H9 (cell line): Measurements from ENCODE around the gene PBX4. TPM values are rescaled to one million over a fixed set of nuclear protein-coding genes. Genes with fewer than 3 reads are reported as not detected.

Experiments used
- DNase-seq: peaks from one replicate; pipeline ENCODE4 v3.0.0-alpha.2; 2017
- H2AFZ ChIP-seq: one replicate; pipeline ENCODE4 v1.6.1; 2013; ENCODE audit warnings: mild to moderate bottlenecking, low read length, control low read depth, moderate library complexity
- H2AK5ac ChIP-seq: 2 replicates; pipeline ENCODE4 v1.6.1; 2013; ENCODE audit warnings: low read length, control low read depth, mixed read lengths; ENCODE audit not compliant: insufficient read length
- H2BK120ac ChIP-seq: one replicate; pipeline ENCODE4 v1.6.1; 2013; ENCODE audit warnings: low read depth, mild to moderate bottlenecking, low read length, control low read depth, inconsistent platforms; ENCODE audit not compliant: poor library complexity, severe bottlenecking
- H2BK12ac ChIP-seq: 2 replicates; pipeline ENCODE4 v1.6.1; 2013; ENCODE audit warnings: low read length, control low read depth, mixed read lengths, low read depth; ENCODE audit not compliant: insufficient read length
- H2BK15ac ChIP-seq: 2 replicates; pipeline ENCODE4 v1.6.1; 2013; ENCODE audit warnings: low read depth, low read length, control low read depth
- H2BK20ac ChIP-seq: one replicate; pipeline ENCODE4 v1.6.1; 2013; ENCODE audit warnings: low read depth, mild to moderate bottlenecking, low read length, control low read depth, inconsistent platforms; ENCODE audit not compliant: poor library complexity, severe bottlenecking
- H2BK5ac ChIP-seq: 2 replicates; pipeline ENCODE4 v1.6.1; 2013; ENCODE audit warnings: low read length, control low read depth, mixed read lengths; ENCODE audit not compliant: insufficient read length
- H3K14ac ChIP-seq: 2 replicates; pipeline ENCODE4 v1.6.1; 2013; ENCODE audit warnings: low read length, control low read depth; ENCODE audit not compliant: insufficient read depth
- H3K18ac ChIP-seq: 2 replicates; pipeline ENCODE4 v1.6.1; 2013; ENCODE audit warnings: low read depth, mild to moderate bottlenecking, mixed read lengths, low read length, control low read depth; ENCODE audit not compliant: insufficient read length
- H3K23ac ChIP-seq: 2 replicates; pipeline ENCODE4 v1.6.1; 2013; ENCODE audit warnings: low read length, control low read depth, mixed read lengths, low read depth; ENCODE audit not compliant: insufficient read length
- H3K23me2 ChIP-seq: 2 replicates; pipeline ENCODE4 v1.6.1; 2013; ENCODE audit warnings: low read depth, mild to moderate bottlenecking, mixed read lengths, low read length, control low read depth; ENCODE audit not compliant: insufficient read length, poor library complexity, severe bottlenecking
- H3K27ac ChIP-seq: 2 replicates; pipeline ENCODE4 v1.5.1; 2013; ENCODE audit warnings: low read length, control low read depth, mixed read lengths, low read depth; ENCODE audit not compliant: insufficient read length
- H3K27me3 ChIP-seq: 2 replicates; pipeline ENCODE4 v1.6.1; 2013; ENCODE audit warnings: low read length, control low read depth, inconsistent platforms; ENCODE audit not compliant: insufficient read depth
- H3K4ac ChIP-seq: 2 replicates; pipeline ENCODE4 v1.6.1; 2013; ENCODE audit warnings: low read depth, mild to moderate bottlenecking, control low read depth, inconsistent platforms, low read length, moderate library complexity
- H3K4me1 ChIP-seq: 2 replicates; pipeline ENCODE4 v1.6.1; 2013; ENCODE audit warnings: low read length, control low read depth, inconsistent platforms; ENCODE audit not compliant: insufficient read depth
- H3K4me2 ChIP-seq: 2 replicates; pipeline ENCODE4 v1.6.1; 2013; ENCODE audit warnings: low read length, control low read depth, mixed read lengths; ENCODE audit not compliant: insufficient read length, insufficient read depth
- H3K56ac ChIP-seq: 2 replicates; pipeline ENCODE4 v1.6.1; 2013; ENCODE audit warnings: low read depth, mild to moderate bottlenecking, mixed read lengths, low read length, control low read depth; ENCODE audit not compliant: insufficient read length
- H3K79me1 ChIP-seq: 2 replicates; pipeline ENCODE4 v1.6.1; 2013; ENCODE audit warnings: low read depth, mild to moderate bottlenecking, moderate library complexity, low read length, control low read depth, inconsistent platforms; ENCODE audit not compliant: insufficient read depth, poor library complexity, severe bottlenecking
- H3K79me2 ChIP-seq: 2 replicates; pipeline ENCODE4 v1.6.1; 2013; ENCODE audit warnings: low read length, control low read depth, inconsistent platforms; ENCODE audit not compliant: insufficient read depth
- H3K9ac ChIP-seq: 2 replicates; pipeline ENCODE4 v1.6.1; 2013; ENCODE audit warnings: low read length, control low read depth, mixed read lengths; ENCODE audit not compliant: insufficient read length; ENCODE audit errors: extremely low read depth
- H3K9me3 ChIP-seq: one replicate; pipeline ENCODE4 v1.6.1; 2013; ENCODE audit warnings: low read depth, low read length, inconsistent platforms; ENCODE audit not compliant: control insufficient read depth
- H3T11ph ChIP-seq: one replicate; pipeline ENCODE4 v1.6.1; 2013; ENCODE audit warnings: mild to moderate bottlenecking, low read length, control low read depth, inconsistent platforms
- H4K20me1 ChIP-seq: one replicate; pipeline ENCODE4 v1.6.1; 2013; ENCODE audit not compliant: control insufficient read depth, insufficient read length, insufficient read depth
- H4K5ac ChIP-seq: 2 replicates; pipeline ENCODE4 v1.6.1; 2013; ENCODE audit warnings: low read depth, mild to moderate bottlenecking, mixed read lengths, low read length, control low read depth; ENCODE audit not compliant: insufficient read length
- H4K8ac ChIP-seq: replicated peaks from 2 replicates; pipeline ENCODE4 v1.6.1; 2013; ENCODE audit warnings: low read length, control low read depth, mixed read lengths, low read depth; ENCODE audit not compliant: insufficient read length
- H4K91ac ChIP-seq: 2 replicates; pipeline ENCODE4 v1.6.1; 2013; ENCODE audit warnings: low read depth, mild to moderate bottlenecking, moderate library complexity, mixed read lengths, low read length, control low read depth; ENCODE audit not compliant: insufficient read length
- H3K27ac Mint-ChIP-seq, 3 experiments: 2 replicates in 2 of 3; 3 replicates in 1 of 3; pipeline ENCODE4 v1.8.0; 2020 to 2021; ENCODE audit warnings: mixed read lengths in 3 of 3, mild to moderate bottlenecking in 1 of 3, moderate library complexity in 1 of 3
- H3K27me3 Mint-ChIP-seq: 2 replicates; pipeline ENCODE4 v1.8.0; 2021; ENCODE audit warnings: low read depth, mild to moderate bottlenecking, moderate library complexity, mixed read lengths
- H3K36me3 Mint-ChIP-seq, 3 experiments: 2 replicates in 2 of 3; 3 replicates in 1 of 3; pipeline ENCODE4 v1.8.0; 2020 to 2021; ENCODE audit warnings: low read depth in 3 of 3, mixed read lengths in 3 of 3; ENCODE audit not compliant: insufficient read depth in 1 of 3
- H3K4me1 Mint-ChIP-seq, 2 experiments: 2 replicates each; pipeline ENCODE4 v1.8.0; 2020; ENCODE audit warnings: mixed read lengths in 2 of 2
- H3K4me3 Mint-ChIP-seq, 2 experiments: 2 replicates in 1 of 2; 3 replicates in 1 of 2; pipeline ENCODE4 v1.8.0; 2020 to 2021; ENCODE audit warnings: mild to moderate bottlenecking in 2 of 2, mixed read lengths in 2 of 2, moderate library complexity in 1 of 2
- H3K9me3 Mint-ChIP-seq, 2 experiments: 2 replicates in 1 of 2; 3 replicates in 1 of 2; pipeline ENCODE4 v1.8.0; 2020; ENCODE audit warnings: mild to moderate bottlenecking in 2 of 2, mixed read lengths in 2 of 2, moderate library complexity in 1 of 2
- CTCF ChIP-seq: fragments of 200-600 bp; sonication (generic); conservative IDR thresholded peaks from 3 replicates; pipeline ENCODE4 v1.8.0; 2021; ENCODE audit warnings: antibody characterized with exemption, mild to moderate bottlenecking
- WGBS: extraction: QIAGEN DNeasy Blood & Tissue Kit; methylation state at CpG from one replicate; pipeline ENCODE4 v1.1.7; 2013; ENCODE audit warnings: missing lambda C conversion rate, low lambda C conversion rate, mixed read lengths; ENCODE audit not compliant: insufficient read length; ENCODE audit errors: extremely low coverage; 5-methylcytosine and 5-hydroxymethylcytosine counted together
- total RNA-seq: library from RNA; stranded (reverse); gene quantifications from 2 replicates; pipeline ENCODE4 v1.2.1, GENCODE V29; 2021

PBX4 gene
- total RNA-seq, 1 experiment from 2014 or later = 3.3 TPM

- peak; percentile 38 for DNase-seq
- Histone ChIP-seq H2BK20ac (no peak overlapping the region), H3K9me3 (no peaks in the 10 kb centered on the region), H3K23ac (no peak overlapping the region), H3K27me3 (no peaks in the 10 kb centered on the region; the same call in 1 of the 2 replicates), H4K91ac (no peak overlapping the region), H3T11ph (no peak overlapping the region), H2AK5ac (no peak overlapping the region), H3K23me2 (peaks cover 5% of the 10 kb centered on the region), H2BK15ac (no peak overlapping the region), H3K79me2 (no peaks in the 10 kb centered on the region), H2BK120ac (no peak overlapping the region), H3K27ac (no peak overlapping the region), H4K5ac (no peak overlapping the region), H2AFZ (no peak overlapping the region), H3K79me1 (no peaks in the 10 kb centered on the region), H3K4me1 (no peaks in the 10 kb centered on the region), H4K8ac (no peak overlapping the region), H2BK12ac (no peak overlapping the region), H3K9ac (no peak overlapping the region), H2BK5ac (no peak overlapping the region), H3K14ac (no peak overlapping the region), H3K56ac (no peak overlapping the region), H3K4me2 (no peak overlapping the region), H4K20me1 (no peaks in the 10 kb centered on the region), H3K18ac (no peak overlapping the region), H3K4ac (no peak overlapping the region)
- H3K9me3 Mint-ChIP-seq = no peaks in the 10 kb centered on the region
- TF ChIP-seq CTCF = no peak
- peaks cover 2 to 12% of the 10 kb centered on the region in 2 experiments; a peak in 2 of 4 replicates for H3K4me1 Mint-ChIP-seq
- H3K36me3 Mint-ChIP-seq = peaks cover 2 to 4% (median 2%) of the 10 kb centered on the region in 3 experiments; a peak in 4 of 7 replicates
- H3K27ac Mint-ChIP-seq = no peak overlapping the region
- H3K4me3 Mint-ChIP-seq = no peak overlapping the region
- WGBS = no CpG with 5 or more reads among the region's 75 CpGs
- H3K27me3 Mint-ChIP-seq = peaks cover 11% of the 10 kb centered on the region
Measured at GRCh38 chr19:19544257-19544953, 74.1 kb downstream of the PBX4 start.
